Measurements from ENCODE around the gene CAB39L. TPM values are rescaled to one million over a fixed set of nuclear protein-coding genes. Genes with fewer than 3 reads are reported as not detected.

The CAB39L gene
- total and polyA plus RNA-seq, 9 of the 15 experiments (the other 6 are each of a cell fraction or from before 2014, with no cell fraction given) = 1.1 to 4.2 (median 2.6) TPM

- ChIA-PET CTCF (ENCODE audit: low intra/inter-chr PET ratio) (no interaction called here), POLR2A (no interaction called here)
- Histone ChIP-seq H3K79me2 (ENCODE audit: control insufficient read depth, insufficient read depth, low read length) (no peaks in the 10 kb centered on the region), H3K4me3 (no peak overlapping the region), H3K4me1 (replicated peaks in 1 of 2; ENCODE audit: control insufficient read depth in 2 of 2, insufficient read depth in 2 of 2, low read length in 2 of 2) (peaks cover 6 to 7% of the 10 kb centered on the region in 2 experiments; a peak in 4 of 5 replicates), H3K27me3 (ENCODE audit: control insufficient read depth in 2 of 2, insufficient read depth in 2 of 2, low read length in 2 of 2) (no peaks in the 10 kb centered on the region), H3K36me3 (ENCODE audit: control insufficient read depth, insufficient read depth, low read length) (no peaks in the 10 kb centered on the region), H3K27ac (ENCODE audit: extremely low read depth, low read depth, low read length) (no peak overlapping the region), H4K20me1 (replicated peaks; ENCODE audit: control insufficient read depth, insufficient read depth, low read length) (no peaks in the 10 kb centered on the region), H3K9ac (ENCODE audit: insufficient read depth in 1 of 2, low read depth in 2 of 2, low read length in 2 of 2) (no peak overlapping the region), H3K4me2 (ENCODE audit: insufficient read depth, low read length) (no peak overlapping the region), H3K9me1 (ENCODE audit: control insufficient read depth, insufficient read depth, low read length) (no peaks in the 10 kb centered on the region), H3K9me3 (replicated peaks; ENCODE audit: control insufficient read depth, insufficient read depth, low read depth, low read length) (no peaks in the 10 kb centered on the region), H2AFZ (ENCODE audit: low read depth, low read length) (no peak overlapping the region)
- DNase-seq (ENCODE audit: extremely low read depth in 1 of 4, low spot score in 3 of 4) (no peak), ATAC-seq (no peak), FAIRE-seq (no peak)
- intact Hi-C loops (cut with micrococcal nuclease) = no loop called here
- in situ Hi-C loops (cut with MboI) = loop anchor here (5.0 to 10.0 kb wide), 2 partner anchors 126 to 303 kb away; no protein-coding TSS in a partner anchor
- WGBS (ENCODE audit: insufficient coverage, low coverage, missing lambda C conversion rate) = 76% methylated on average over 8 of the region's 11 CpGs
- no peak for TF ChIP-seq EGR1 (conservative IDR thresholded peaks at IDR 0.05)
- TF ChIP-seq CUX1 (CRISPR knock-in tag; IDR thresholded peaks at IDR 0.05) = no peak
- TF ChIP-seq ZNF584 (CRISPR knock-in tag; IDR thresholded peaks at IDR 0.05; ENCODE audit: low read depth) = no peak
- TF ChIP-seq MTA3 (IDR thresholded peaks at IDR 0.05; ENCODE audit: borderline replicate concordance) = no peak
- no peak for TF ChIP-seq GTF2B (IDR thresholded peaks at IDR 0.05; ENCODE audit: extremely low read depth, insufficient read length)
- no TSS peak for BruUV-seq (replicated peaks)
Observed at GRCh38 chr13:49308921-49309408, 134.9 kb downstream of the CAB39L start.

Data from K562 (cell line).